ENCODE measurements around the gene RAB20.

GRCh38 chr13:110575322-110576069 is 14.0 kb upstream of the RAB20 start:
- TF ChIP-seq, protein P1, sequence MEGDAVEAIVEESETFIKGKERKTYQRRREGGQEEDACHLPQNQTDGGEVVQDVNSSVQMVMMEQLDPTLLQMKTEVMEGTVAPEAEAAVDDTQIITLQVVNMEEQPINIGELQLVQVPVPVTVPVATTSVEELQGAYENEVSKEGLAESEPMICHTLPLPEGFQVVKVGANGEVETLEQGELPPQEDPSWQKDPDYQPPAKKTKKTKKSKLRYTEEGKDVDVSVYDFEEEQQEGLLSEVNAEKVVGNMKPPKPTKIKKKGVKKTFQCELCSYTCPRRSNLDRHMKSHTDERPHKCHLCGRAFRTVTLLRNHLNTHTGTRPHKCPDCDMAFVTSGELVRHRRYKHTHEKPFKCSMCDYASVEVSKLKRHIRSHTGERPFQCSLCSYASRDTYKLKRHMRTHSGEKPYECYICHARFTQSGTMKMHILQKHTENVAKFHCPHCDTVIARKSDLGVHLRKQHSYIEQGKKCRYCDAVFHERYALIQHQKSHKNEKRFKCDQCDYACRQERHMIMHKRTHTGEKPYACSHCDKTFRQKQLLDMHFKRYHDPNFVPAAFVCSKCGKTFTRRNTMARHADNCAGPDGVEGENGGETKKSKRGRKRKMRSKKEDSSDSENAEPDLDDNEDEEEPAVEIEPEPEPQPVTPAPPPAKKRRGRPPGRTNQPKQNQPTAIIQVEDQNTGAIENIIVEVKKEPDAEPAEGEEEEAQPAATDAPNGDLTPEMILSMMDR (IDR thresholded peaks at IDR 0.05): no peak
- TF ChIP-seq POLR2A (IDR thresholded peaks at IDR 0.05): no peak
